Mononuclear cell (primary cell): ENCODE measurements around the gene SERBP1. TPM values are rescaled to one million over a fixed set of nuclear protein-coding genes. Genes with fewer than 3 reads are reported as not detected.
A peak's percentile ranks its signal among the peaks of the same experiment; 100 is the strongest.
"Not testable (repeated sequence)": the region's sequence is repeated elsewhere in the genome, so short reads cannot be mapped to it uniquely, and the experiment has no call there.

Experiments
- H3K27me3 ChIP-seq: 2 replicates; pipeline ENCODE4 v1.6.0; 2011; ENCODE audit warnings: low read length, control low read depth; ENCODE audit not compliant: insufficient read depth
- H3K4me1 ChIP-seq: 2 replicates; pipeline ENCODE4 v1.5.1; 2011; ENCODE audit warnings: mild to moderate bottlenecking, low read length, control low read depth; ENCODE audit not compliant: insufficient read depth
- H3K4me3 ChIP-seq: 2 replicates; pipeline ENCODE4 v1.5.1; 2011; ENCODE audit warnings: mild to moderate bottlenecking, low read length, moderate library complexity
- H3K9me3 ChIP-seq: 2 replicates; pipeline ENCODE4 v1.5.1; 2011; ENCODE audit warnings: low read depth, mild to moderate bottlenecking, control low read depth, low read length
- total RNA-seq: library from RNA; depleted of rRNA; stranded (reverse); fragments of >200 nt; gene quantifications from one replicate; pipeline ENCODE4 v1.2.3, GENCODE V29; 2012

Gene SERBP1
- total RNA-seq, 1 donor = 124 TPM

DNA sequence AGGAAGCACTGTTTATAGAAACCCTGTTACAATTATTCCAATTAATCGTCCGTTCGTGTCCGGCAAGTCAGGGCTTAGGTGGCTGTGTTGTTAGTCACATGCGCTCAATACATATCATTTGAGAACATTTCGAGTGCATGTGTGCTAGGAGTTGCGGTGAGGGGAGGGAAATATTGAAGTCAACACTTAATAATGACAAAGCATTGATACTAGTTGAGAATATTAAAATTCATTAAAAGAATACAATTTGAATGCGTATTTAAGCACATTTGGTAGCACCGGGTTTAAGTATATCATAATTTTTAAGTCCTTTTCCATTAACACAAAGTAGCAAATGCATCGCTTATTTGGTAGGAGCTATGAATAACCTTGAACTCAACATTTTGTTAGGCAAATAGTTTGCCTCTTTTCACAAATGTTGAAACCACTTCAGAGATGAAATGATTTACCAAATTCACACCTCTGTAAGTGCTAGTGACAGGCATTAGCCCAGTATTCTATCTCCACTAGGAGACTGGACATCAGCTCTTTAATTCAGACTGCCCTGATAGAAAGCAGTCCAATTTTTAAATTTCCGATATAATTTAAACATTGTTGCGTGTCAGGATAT is 1.1 kb upstream of the SERBP1 start:
- H3K4me3 ChIP-seq = peak overlapping the region; percentile 75

DNA sequence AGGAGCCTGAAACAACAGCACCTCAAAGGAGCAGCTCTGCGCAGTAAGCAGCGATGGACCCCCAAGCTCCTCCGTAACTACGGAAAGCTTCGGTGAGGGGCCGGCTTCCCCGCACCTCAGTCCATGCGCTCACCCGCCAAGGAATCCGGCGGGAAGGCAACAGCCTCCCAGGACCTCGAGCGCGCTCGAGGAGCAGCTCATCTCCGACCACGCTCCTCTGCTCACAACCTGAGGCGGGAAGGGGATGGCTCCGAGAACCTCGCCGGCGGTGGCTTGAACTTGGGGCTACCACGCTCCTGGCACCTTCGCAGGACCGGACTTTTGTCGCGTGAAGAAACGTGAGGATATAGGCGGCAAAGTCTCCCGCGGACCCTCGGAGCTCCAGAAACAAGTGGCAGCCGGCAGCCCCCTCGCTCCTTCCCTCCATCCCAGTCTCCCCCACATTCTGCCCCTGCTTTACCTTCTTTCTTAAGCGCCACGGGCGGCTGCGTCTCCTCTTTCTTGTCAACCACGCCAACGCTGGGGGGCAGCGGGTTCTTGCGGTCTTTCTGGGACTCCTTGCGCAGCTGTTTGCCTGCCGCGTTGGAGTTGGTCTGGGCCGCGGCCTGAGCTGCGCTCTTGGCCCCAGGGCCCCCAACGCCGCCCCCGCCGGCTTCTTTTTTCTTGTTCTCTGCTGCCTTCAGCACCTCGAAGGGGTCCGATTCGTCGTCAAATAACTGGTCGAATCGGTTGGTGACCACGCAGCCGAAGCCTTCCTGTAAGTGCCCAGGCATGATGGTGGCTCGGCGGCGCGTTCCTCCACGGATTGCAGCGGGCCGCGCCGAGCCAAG is 459 bp downstream of the SERBP1 start:
- Histone ChIP-seq H3K4me1 (peaks cover 38% of the 10 kb centered on the region), H3K27me3 (no peaks in the 10 kb centered on the region), H3K9me3 (no peaks in the 10 kb centered on the region), H3K4me3 (peak overlapping the region; percentile 75)

More for the DNA sequence above, 1.1 kb upstream of the SERBP1 start:
- Histone ChIP-seq H3K4me1 (peaks cover 34% of the 10 kb centered on the region), H3K9me3 (no peaks in the 10 kb centered on the region), H3K27me3 (no peaks in the 10 kb centered on the region)

- peaks cover 38% of the 10 kb centered on the region for H3K4me1 ChIP-seq
- H3K9me3 ChIP-seq = no peaks in the 10 kb centered on the region
- no peaks in the 10 kb centered on the region for H3K27me3 ChIP-seq
- H3K4me3 ChIP-seq = peak overlapping the region; percentile 75
These were observed 1.1 kb downstream of the SERBP1 start for GRCh38 chr1:67429011-67429527.

- no peaks in the 10 kb centered on the region for H3K9me3 ChIP-seq
- peaks cover 30% of the 10 kb centered on the region for H3K4me1 ChIP-seq
- no peaks in the 10 kb centered on the region for H3K27me3 ChIP-seq
- H3K4me3 ChIP-seq = peak overlapping the region; percentile 18
These were observed 2.3 kb downstream of the SERBP1 start for GRCh38 chr1:67427947-67428346.

DNA sequence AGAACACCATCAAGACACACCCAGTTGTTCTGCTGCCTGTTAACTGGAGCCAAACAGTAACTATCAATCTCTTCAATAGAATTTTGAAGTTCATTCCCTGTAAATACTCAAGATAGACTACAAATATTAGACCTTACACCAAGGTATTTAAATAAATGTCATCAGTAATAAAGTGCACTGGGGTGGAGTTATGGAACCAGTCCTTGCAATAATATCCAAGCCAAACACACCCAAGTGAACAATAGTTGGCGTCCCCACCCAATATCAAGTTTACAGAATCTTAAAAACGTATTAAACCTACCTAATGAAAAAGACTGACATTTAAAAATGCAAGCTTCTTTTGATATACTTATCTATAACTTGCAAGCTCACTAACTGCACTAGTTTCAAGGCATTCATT is 2.7 kb downstream of the SERBP1 start:
- peak overlapping the region; percentile 0 for H3K4me3 ChIP-seq
- H3K27me3 ChIP-seq = no peaks in the 10 kb centered on the region
- peaks cover 30% of the 10 kb centered on the region for H3K4me1 ChIP-seq
- no peaks in the 10 kb centered on the region for H3K9me3 ChIP-seq

DNA sequence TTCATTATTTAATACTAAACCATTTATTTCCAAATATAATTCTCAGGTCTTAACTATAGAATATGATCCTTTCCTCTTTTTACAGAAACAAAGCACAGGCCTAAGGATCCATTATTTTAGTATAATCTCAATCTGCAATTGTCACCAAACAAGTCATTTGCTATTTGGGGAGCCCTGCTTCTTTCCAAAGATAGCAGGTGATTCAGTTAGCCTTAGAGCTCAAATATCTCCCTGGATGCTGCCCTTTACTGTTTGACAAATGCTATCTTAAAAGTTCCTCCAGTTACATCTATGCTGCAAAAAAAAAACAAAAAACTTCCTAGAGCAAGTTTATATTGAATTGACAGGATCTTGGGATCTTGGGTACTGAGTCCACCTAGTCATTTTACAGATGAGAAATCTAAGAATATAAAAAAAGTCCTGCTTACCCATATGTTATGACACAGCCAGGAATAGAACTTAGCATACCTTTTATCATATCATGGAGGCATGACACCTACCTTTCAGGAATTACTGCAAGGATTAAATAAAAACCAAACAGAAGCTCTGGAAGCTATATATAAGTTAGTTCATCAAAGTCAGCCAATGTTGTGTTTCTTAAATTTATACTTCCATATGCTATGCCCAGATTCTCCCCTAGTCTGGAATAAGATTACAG is 9.2 kb downstream of the SERBP1 start:
- Histone ChIP-seq H3K27me3 (no peaks in the 10 kb centered on the region), H3K4me3 (no peak overlapping the region), H3K9me3 (no peaks in the 10 kb centered on the region), H3K4me1 (peaks cover 9% of the 10 kb centered on the region)

- Histone ChIP-seq H3K9me3 (no peaks in the 10 kb centered on the region), H3K4me1 (peaks cover 7% of the 10 kb centered on the region), H3K4me3 (no peak overlapping the region), H3K27me3 (no peaks in the 10 kb centered on the region)
These were observed 11.2 kb downstream of the SERBP1 start for GRCh38 chr1:67418839-67419586.

- not testable (repeated sequence) for H3K27me3 ChIP-seq, H3K9me3 ChIP-seq, H3K4me1 ChIP-seq, H3K4me3 ChIP-seq
These were observed 12.5 kb downstream of the SERBP1 start for GRCh38 chr1:67417733-67418132.

DNA sequence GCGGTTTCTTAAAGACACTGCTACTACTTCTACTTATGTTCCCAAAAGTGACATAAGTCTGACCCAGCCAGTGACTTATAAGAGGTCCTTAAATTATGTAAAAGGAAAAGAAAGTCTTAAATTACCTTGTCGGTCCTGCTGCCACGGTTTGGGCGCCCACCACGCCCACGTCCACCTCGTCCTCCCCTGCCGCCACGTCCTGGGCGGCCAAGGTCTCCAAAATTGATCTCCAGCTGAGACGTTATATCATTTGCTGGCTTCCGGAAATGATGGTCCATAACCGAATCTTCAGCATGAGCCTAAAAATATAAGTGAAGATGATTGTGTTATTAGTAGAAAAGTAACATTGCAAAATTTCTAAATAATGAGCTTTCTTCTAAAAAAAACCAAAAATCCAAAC is 15.2 kb downstream of the SERBP1 start:
- H3K27me3 ChIP-seq = no peaks in the 10 kb centered on the region
- H3K4me3 ChIP-seq = no peak overlapping the region
- H3K4me1 ChIP-seq = peaks cover 4% of the 10 kb centered on the region
- no peaks in the 10 kb centered on the region for H3K9me3 ChIP-seq

DNA sequence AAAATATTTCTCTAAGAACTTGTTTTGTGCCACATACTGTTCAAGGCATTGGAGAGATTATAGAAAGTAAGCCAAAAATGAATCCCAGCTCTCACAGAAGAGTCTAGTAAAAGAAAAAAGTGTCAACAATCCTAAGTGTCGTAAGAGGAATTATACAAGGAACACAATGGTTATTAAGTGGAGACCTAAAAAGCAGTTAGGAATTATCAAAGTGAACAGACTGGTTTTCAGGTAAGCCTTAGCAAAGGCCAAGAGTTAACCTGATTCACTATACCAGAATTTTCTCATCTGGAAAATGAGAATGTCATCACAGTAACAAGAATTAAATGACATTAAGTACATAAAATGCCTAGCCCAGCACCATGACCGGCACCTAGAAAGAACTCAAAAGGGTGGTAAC is 15.6 kb downstream of the SERBP1 start:
- H3K4me1 ChIP-seq = peaks cover 4% of the 10 kb centered on the region
- H3K27me3 ChIP-seq = no peaks in the 10 kb centered on the region
- no peaks in the 10 kb centered on the region for H3K9me3 ChIP-seq
- no peak overlapping the region for H3K4me3 ChIP-seq

GRCh38 chr1:67413101-67413500 is 17.1 kb downstream of the SERBP1 start:
- not testable (repeated sequence) for H3K9me3 ChIP-seq, H3K27me3 ChIP-seq, H3K4me3 ChIP-seq, H3K4me1 ChIP-seq

DNA sequence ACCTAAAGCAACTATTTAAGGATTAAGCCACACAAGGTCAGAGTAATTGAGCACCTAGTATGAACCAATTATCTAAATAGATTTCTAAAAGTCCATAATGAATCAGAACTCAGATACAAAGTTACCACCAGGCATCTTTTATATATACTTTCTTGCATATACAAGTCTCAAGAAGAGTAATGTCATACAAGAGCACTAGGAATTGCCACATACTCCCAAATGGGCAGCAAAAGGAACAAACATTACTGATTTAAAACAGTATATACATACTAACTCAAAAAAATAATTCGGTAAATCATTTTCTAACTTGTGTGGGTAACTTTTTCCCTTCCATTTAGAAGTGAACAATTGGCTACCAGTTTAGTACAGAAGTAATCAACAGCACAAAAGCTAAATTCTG is 22.1 kb downstream of the SERBP1 start:
- Histone ChIP-seq H3K9me3 (no peaks in the 10 kb centered on the region), H3K4me3 (no peak overlapping the region), H3K4me1 (no peaks in the 10 kb centered on the region), H3K27me3 (no peaks in the 10 kb centered on the region)

- Histone ChIP-seq H3K4me3 (no peak overlapping the region), H3K27me3 (no peaks in the 10 kb centered on the region), H3K4me1 (no peaks in the 10 kb centered on the region), H3K9me3 (no peaks in the 10 kb centered on the region)
These were observed 22.7 kb downstream of the SERBP1 start for GRCh38 chr1:67407498-67407897.

- H3K4me1 ChIP-seq = no peaks in the 10 kb centered on the region
- no peaks in the 10 kb centered on the region for H3K27me3 ChIP-seq
- no peak overlapping the region for H3K4me3 ChIP-seq
- H3K9me3 ChIP-seq = no peaks in the 10 kb centered on the region
These were observed 24.5 kb downstream of the SERBP1 start for GRCh38 chr1:67405473-67406245.
